Spleen (tissue), 7 donors: ENCODE results near the gene TBC1D2.

Experiments used
- POLR2A ChIP-seq, 3 donors: fragments of 450-650 bp; IDR thresholded peaks; one replicate each; pipeline ENCODE4 v1.5.1; 2017; ENCODE audit warnings: antibody characterized with exemption in 3 of 3, mild to moderate bottlenecking in 1 of 3
- POLR2AphosphoS5 ChIP-seq, 3 donors: sonication (generic); formaldehyde crosslinking; IDR thresholded peaks; one replicate each; pipeline ENCODE4 v1.5.1; 2017; ENCODE audit warnings: antibody characterized with exemption in 3 of 3
- TF ChIP-seq, protein P1 (sequence below), 11 experiments: fragments of 200-600 bp in 7 of 11; fragments of 450-650 bp in 4 of 11; sonication (generic) in 4 of 11; IDR thresholded peaks in 8 of 11; conservative IDR thresholded peaks in 3 of 11; 1 replicate in 7 of 11; 2 replicates in 4 of 11; pipeline versions ENCODE4 v1.4.0 to v1.8.0; 2016 to 2021; ENCODE audit warnings: antibody characterized with exemption in 11 of 11, inconsistent platforms in 4 of 11, mild to moderate bottlenecking in 1 of 11
- donor health status: DM: no; HTN: no; CAD: no; lungs with moderate emphysema.
- donor health status: DM: no; HTN: no; CAD: no.
- donor health status: DM: no; HTN: no; CAD: no.

DNA sequence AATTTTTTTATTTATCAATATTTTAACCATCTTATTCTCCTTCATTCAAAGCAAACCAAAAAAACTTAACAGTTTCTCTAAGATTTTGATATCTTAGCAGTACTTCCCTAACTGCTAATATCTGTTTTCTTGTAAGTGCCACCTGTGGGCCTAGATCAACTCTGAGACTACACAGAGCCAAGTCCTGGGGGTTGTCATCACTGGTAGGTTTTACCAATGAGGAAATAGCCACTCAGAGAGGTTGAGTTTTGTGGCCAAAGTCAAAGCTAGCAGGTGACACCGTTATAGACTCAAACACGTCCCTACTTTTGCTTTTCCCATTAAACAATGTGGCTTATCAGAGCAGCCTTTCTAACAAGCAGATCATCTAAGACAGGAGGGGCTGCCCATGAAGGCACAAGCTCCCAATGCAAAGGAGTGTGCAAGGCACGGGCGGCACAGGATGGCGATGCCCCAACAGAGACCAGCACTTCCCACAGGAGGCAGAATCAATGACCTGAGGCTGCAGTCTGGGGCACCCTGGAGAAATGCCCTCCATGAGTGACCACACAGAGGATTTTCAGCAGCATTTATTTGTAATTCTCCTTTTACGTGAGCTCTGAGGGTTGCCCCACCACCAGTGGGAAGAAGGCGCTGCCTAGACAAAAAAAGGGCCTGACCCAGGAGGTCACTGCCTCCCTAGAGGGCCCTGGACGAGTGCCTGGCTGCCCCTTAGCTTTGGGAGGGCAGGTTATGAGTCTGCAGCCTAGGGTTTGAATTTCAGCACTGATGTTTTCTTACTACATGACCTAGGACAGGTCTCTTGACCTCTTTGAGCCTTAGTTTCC lies 7.4 kb downstream of the TBC1D2 start:
- TF ChIP-seq, protein P1, sequence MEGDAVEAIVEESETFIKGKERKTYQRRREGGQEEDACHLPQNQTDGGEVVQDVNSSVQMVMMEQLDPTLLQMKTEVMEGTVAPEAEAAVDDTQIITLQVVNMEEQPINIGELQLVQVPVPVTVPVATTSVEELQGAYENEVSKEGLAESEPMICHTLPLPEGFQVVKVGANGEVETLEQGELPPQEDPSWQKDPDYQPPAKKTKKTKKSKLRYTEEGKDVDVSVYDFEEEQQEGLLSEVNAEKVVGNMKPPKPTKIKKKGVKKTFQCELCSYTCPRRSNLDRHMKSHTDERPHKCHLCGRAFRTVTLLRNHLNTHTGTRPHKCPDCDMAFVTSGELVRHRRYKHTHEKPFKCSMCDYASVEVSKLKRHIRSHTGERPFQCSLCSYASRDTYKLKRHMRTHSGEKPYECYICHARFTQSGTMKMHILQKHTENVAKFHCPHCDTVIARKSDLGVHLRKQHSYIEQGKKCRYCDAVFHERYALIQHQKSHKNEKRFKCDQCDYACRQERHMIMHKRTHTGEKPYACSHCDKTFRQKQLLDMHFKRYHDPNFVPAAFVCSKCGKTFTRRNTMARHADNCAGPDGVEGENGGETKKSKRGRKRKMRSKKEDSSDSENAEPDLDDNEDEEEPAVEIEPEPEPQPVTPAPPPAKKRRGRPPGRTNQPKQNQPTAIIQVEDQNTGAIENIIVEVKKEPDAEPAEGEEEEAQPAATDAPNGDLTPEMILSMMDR (IDR thresholded peaks at IDR 0.05 in 8 of 11, conservative IDR thresholded peaks at IDR 0.05 in 3 of 11) = no peak
- TF ChIP-seq POLR2AphosphoS5 (IDR thresholded peaks at IDR 0.05) (no peak), POLR2A (IDR thresholded peaks at IDR 0.05) (no peak)
